ENCODE data around the gene CRTC3.
"Not testable (repeated sequence)": the region's sequence is repeated elsewhere in the genome, so short reads cannot be mapped to it uniquely, and the experiment has no call there.

The CRTC3 gene

DNA sequence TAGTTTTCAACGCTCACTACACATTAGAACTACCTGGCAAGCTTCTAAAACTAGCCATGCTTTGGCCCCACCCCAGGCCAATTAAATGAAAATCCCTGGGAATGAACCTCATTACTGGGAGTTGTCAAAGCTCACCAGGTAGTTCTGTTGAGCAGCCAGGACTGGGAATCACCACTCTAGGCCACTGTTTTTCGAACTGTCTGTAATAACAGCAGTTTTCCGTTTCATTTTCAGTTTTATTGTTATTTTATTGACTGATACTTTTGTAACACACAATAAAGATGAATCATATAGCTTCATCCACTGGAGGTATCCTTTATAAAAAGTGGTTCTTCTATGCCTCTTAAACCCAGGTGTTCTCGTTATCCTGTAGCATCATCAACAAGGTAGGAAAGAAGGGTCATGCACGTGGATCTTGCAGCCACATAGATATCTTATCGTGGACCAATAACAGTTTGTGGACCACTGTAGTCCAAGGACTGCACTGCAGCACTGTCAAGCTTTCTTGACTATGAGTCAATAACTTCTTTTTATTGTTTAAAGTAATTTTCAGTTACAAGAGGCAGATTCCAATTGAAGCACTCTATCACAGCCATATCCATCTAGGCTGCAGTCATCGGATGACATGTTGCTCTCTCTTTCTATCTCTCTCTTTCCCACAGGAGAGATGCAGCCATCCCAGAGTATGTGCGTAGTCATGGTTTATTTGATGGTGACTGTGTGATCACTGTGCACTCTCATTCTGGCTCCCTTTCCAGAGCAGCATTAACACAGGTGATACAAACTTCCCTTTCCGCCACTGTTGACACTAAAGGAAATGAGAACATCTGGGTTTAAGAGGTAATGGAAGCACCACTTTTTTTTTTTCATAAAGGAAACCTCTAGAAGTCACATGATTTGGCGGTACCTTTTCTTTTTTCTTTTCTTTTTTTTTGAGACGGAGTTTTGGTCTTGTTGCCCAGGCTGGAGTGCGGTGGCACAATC, 148.4 kb downstream of the CRTC3 start:
- DNase-seq (ENCODE audit: low read depth): no peak

DNA sequence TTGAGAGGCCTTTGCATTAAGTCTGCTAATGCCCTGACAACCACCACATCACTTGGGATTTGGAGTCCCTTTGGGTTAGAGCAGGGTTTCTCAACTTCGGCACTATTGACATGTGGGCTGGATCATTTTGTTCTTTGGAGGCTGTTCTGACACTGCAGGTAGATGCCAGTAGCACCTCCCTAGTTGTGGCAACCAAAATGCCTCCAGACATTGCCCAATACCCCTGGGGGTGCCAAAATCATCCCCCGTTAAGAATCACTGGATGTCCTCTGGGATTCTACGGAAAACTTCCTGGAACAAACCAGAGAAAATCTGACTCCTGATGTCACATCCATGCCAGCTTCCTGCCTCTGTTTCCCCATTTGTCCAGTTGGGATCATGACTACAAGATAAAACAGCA, 150.2 kb downstream of the CRTC3 start:
- DNase-seq (ENCODE audit: low read depth): no peak

DNA sequence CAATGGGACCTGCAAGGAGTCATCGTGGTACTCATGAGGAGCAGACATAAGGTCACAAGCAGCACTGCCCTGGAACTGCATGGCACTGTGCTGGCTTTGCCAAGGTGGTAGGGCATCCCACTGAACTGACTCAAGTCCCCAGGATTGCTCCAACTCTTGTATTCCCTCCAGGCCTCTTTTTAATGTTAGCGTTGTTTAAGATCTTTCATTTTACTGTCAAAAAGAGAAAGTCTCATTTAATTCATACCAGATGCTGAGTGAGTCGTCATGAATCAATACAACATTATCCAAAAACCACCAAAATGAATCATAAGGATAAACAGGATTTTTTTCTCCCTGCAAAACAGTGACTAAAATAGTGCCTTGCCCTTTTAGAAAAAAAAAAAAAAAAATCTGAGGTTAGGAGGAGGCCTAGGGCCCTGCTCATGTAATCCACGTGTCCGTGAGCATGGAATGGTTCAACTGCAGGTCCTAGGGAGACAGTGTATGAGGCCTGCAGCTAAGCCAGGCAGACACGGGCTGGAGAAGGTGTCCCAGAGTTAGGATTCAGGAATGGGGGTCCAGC, 150.7 kb downstream of the CRTC3 start:
- no peak for DNase-seq (ENCODE audit: low read depth)

DNA sequence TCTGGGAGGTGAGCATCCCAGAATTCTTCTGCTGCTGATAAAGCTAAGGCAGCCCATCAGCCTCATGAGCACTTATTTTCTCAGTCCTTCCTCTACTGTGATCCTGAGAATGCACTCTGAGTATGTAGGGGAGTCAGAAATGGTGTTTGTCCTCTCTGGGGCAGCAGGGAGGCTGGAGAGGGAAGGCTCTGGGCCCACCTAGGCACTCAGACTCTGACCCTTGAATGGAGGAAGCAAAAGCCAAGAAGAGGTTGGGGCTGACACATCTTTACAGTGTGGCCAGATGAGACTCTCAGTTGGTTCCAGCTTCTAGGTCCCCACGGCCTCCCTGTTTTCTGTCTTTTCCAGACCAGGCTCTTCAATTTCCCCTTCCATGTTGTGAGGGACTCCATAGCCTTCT, 151.3 kb downstream of the CRTC3 start:
- no peak for DNase-seq (ENCODE audit: low read depth)

DNA sequence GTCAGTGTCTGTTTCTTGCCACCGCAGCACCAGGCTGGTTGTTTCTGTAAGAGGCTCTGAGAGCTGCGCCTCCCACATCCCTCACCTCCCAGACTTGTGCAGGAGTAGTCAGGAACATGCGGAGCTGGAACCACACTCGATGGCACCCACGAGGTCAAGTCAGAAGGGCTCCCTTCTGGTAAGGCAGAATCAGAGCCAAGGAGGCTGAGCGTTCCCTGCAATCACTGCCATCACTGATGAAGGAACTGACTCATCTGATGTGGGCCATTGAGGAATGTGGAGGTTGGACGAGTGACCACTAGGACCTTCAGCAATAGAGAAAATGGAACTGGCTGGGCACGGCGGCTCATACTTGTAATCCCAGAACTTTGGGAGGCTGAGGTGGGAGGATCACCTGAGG, 151.8 kb downstream of the CRTC3 start:
- DNase-seq (ENCODE audit: low read depth): no peak

DNA sequence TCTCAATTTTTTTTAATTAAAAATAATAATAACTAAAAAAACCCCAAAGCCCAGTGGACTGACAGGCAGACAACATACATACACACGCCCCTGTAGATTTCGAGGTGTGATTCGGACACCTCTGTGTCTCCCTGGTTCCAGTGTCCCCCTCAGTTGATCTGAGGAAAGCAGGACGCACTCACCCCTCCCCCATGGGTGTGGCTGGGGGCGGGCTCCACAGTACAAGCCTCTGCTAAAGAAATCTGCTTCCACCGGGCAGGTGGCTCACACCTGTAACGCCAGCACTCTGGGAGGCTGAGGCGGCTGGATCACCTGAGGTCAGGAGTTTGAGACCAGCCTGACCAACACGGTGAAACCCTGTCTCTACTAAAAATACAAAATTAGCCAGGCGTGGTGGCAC, 153.6 kb downstream of the CRTC3 start:
- no peak for DNase-seq (ENCODE audit: low read depth)

DNA sequence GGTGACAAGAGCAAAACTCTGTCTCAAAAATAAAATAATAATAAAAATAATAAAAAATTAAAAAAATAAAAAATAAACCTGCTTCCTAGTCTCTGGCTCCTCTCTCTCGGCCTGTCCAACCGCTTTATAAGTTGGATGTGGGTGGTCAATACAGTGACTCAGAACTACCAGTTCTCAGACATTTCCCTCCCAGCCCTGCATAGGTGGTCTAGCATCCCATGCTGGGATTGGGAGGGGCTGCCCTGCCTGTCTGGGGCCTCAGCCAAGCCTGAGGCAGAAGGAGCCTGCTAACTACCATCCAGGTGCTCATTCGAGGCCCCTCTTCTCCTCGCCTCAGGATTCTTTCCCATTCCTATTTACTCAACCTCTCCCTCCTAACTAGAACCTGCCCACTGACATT, 154.2 kb downstream of the CRTC3 start:
- DNase-seq (ENCODE audit: low read depth): no peak

DNA sequence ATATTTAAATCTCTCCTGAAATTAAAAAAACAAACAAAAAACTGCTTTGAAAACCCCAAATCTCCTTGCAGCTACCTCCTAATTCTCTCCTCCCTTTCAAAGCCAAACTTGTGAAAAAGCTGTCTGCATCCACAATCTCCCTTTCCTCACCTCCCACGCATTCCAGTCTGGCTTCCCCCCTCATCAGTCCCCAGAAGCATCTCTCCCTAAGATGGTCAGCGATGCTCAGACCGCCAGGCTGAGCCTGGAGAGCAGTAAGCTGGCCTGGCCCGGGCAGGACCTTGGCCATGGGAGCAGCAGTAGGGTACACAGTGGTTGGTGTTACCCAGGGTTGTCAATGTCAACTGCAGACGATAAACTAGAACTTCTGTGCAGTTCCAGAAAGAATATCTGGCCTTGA, 154.6 kb downstream of the CRTC3 start:
- DNase-seq (ENCODE audit: low read depth): no peak

DNA sequence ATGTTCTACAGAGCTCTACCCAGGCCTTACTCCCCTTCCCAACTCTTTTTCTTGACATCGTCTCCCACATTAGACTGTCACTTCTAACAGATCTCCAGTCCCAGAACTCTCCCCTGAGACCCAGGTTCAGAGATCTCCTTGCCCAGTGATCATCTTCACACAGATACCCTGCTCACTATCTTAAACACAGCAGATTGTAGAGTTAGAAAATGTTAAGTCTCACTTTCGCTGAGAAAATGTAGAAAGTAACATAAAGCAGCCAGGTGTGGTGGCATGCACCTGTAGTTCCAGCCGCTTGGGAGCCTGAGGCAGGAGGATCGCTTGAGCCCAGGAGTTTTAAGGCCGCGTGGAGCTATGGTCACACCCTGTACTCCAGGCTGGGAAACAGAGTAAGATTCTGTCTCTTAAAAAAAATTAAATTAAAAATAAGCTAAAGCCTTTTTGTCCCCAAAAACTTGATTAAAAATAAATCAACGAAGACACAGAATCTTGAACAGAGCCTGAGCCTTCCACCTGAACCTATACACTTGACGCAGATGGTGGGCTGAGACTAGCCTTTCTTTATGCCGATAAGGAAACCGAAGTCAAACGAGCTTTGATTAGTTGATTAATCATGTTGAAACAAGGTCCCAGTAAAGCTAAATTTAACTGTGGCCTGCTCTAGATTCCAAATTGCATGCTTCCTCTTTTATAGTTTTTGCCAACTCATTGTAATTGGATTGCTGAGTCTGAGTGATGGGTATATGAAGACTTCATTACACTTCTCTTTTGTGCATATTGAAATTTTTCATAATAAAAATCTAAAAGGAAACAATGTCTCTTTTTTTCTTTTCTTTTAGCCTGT, 156.1 kb downstream of the CRTC3 start:
- DNase-seq (ENCODE audit: low read depth): no peak

DNA sequence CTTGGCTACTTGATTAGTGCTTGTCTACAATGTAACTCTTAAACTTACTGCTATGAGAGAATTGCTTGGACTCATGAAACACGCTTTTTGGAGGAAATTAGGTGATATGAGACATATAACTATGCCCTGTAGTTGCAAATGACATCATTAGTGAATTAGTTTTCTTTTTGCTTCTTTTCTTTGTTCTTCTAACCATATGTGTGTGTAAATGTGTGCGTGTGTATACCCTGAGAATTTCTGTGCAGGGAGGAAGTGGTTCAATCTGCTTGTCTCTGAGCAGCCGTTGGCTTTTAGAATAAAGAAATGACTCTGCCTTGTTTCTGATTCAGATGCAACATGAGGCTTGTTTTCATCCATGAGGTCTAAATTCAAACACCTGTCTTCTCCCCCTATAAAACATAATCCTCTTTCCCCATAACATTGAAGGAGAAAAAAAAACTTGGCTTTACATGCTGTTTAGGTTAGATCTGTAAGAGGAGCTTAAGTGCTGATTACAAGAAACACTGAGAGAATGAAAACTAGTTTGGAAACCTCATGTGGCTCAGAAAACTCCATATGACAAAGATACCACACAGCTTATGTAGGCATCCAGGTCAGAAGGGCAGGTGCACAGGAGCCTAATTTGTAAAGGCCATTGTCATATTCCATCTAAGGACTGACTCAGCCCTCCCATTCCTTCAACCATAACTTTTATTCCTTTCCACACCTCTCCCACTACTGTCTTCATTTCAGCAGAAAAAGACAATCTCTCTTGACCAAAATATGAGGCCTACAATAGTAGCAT, 156.9 kb downstream of the CRTC3 start:
- DNase-seq (ENCODE audit: low read depth): no peak

DNA sequence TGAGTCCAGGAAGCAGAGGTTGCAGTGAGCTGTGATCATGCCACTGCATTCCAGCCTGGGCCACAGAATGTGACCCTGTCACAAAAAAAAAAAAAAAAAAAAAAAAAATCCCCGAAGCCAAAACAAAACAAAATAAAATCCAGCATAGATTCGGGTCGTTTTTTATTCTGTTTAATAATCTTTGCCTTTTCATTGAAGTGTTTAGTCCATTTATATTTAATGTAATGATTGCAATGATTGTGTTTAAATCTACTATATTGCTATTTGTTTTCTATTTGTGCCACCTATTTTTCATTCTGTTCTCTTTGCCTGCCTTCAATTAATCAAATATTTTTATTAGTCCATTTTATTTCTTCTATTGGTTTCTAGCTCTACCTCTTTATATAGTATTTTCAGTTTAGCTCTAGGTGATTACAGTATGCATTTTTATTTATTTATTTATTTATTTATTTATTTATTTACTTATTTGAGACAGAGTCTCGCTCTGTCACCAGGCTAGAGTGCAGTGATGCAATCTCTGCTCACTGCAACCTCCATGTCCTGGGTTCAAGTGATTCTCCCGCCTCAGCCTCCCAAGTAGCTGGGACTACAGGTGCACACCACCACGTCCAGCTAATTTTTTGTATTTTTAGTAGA, 159.7 kb downstream of the CRTC3 start:
- DNase-seq (ENCODE audit: low read depth): not testable (repeated sequence)

DNA sequence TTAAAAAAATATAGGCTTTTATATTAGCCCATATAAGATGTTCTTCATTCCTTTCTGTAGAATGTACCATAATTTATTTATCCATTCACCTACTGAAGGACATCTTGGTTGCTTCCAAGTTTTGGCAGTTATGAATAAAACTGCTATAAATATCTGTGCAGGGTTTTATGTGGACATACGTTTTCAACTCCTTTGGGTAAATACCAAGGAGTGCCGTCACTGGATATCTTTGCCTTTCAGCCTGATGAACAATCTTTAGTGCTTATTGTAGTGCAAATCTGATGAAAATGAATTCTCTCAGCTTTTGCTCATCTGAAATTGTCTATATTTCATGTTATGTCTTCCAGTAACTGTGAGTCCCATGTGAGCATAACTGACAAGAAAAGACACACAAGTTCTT, 160.9 kb downstream of the CRTC3 start:
- no peak for DNase-seq (ENCODE audit: low read depth)

DNA sequence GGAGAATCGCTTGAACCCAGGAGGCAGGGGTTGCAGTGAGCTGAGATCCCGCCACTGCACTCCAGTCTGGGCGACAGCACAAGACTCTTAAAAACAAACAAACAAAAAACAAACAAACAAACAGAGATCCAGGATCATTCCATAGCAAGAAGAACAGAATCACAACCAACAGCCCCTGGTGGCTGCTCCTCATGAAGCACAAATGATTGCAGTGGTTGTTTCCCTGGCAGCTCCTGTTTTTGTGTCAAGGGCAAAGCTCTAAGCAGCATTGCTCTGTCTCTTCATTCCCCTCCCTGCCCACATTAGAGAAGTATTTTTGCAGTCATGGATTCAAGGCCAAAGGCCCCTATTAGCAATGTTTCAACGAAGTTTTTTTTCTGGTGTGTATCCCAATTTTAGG, 161.6 kb downstream of the CRTC3 start:
- no peak for DNase-seq (ENCODE audit: low read depth)

DNA sequence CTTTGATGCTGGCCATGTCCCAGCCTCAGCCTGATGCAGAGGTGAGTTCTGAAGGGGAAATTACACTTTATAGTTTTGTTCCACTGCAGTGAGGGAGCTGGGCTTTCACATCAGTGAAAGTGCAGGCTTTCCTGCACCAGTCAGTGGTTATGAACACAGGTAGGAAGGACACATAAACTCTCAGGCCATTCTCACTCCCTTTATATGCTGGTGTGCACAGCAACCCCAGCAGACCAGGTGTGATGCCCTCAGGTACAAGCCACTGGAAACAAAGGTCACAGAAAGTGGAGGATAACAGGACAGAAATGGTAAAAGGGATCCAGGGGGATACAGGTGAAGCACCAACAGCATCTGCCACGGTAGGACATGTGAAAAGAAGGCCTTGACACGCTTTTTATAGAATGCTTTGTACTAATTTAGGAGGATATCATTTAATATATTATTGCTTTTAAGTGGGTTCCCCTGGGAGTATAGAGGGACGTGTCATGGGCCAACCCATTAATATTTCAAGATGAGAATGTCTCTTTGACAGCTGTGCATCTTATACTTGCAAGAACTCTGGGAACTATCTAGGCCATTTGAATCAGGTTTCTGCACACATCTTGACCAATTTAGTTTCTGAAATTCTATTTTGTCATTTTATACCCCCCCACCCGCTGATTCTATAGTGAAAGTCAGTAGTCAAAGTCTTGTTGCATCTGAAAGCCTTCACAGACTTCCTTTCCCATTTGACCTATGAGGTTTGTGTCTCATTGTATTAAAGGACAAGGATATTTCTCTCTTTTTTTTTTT, 162.5 kb downstream of the CRTC3 start:
- DNase-seq (ENCODE audit: low read depth): no peak
